CD4-positive, alpha-beta memory T cell (primary cell): Measurements from ENCODE around the gene MED28. TPM values are rescaled to one million over a fixed set of nuclear protein-coding genes. Genes with fewer than 3 reads are reported as not detected.

Source experiments
- CTCF ChIA-PET: fragments of 350-600 bp; sonication (Branson Sonifier 250); formaldehyde crosslinking; loops from one replicate; lab custom pipeline; 2021; ENCODE audit warnings: inconsistent platforms; ENCODE audit not compliant: partially characterized antibody; lab: Charles Lee
- POLR2A ChIA-PET: fragments of 350-600 bp; sonication (Branson Sonifier 250); formaldehyde crosslinking; loops from one replicate; lab custom pipeline; 2021; ENCODE audit not compliant: partially characterized antibody; lab: Charles Lee
- DNase-seq, 5 donors: peaks; one replicate each; pipeline versions ENCODE4 v3.0.0 to v3.0.0-alpha.2; 2020 to 2022; ENCODE audit warnings: mixed read lengths in 1 of 5
- H3K27ac ChIP-seq: one replicate; pipeline ENCODE4 v1.7.0; 2013; ENCODE audit warnings: low read depth, low read length
- H3K27me3 ChIP-seq: 2 replicates; pipeline ENCODE4 v1.7.0; 2013; ENCODE audit warnings: mild to moderate bottlenecking, low read length, moderate library complexity; ENCODE audit not compliant: insufficient read depth
- H3K36me3 ChIP-seq: 2 replicates; pipeline ENCODE4 v1.7.0; 2013; ENCODE audit warnings: mild to moderate bottlenecking, low read length, moderate library complexity; ENCODE audit not compliant: insufficient read depth
- H3K4me1 ChIP-seq: 2 replicates; pipeline ENCODE4 v1.7.0; 2013; ENCODE audit warnings: mild to moderate bottlenecking, low read length, moderate library complexity; ENCODE audit not compliant: insufficient read depth
- H3K4me3 ChIP-seq, 2 donors: one replicate each; pipeline ENCODE4 v1.7.0; 2013; ENCODE audit warnings: low read length in 2 of 2, mild to moderate bottlenecking in 1 of 2
- H3K9me3 ChIP-seq, 2 donors: one replicate each; pipeline ENCODE4 v1.7.0; 2013; ENCODE audit warnings: low read length in 2 of 2, control low read depth in 1 of 2; ENCODE audit not compliant: control insufficient read depth in 1 of 2
- H3K27ac Mint-ChIP-seq, 7 donors: one replicate each; pipeline ENCODE4 v1.8.0; 2020 to 2021; ENCODE audit warnings: mixed read lengths in 7 of 7, mild to moderate bottlenecking in 6 of 7, inconsistent platforms in 3 of 7, moderate library complexity in 3 of 7
- H3K27me3 Mint-ChIP-seq, 2 donors: one replicate each; pipeline ENCODE4 v1.8.0; 2020 to 2021; ENCODE audit warnings: mixed read lengths in 2 of 2
- H3K36me3 Mint-ChIP-seq, 2 donors: one replicate each; pipeline ENCODE4 v1.8.0; 2020 to 2021; ENCODE audit warnings: mixed read lengths in 2 of 2, inconsistent platforms in 1 of 2, mild to moderate bottlenecking in 1 of 2
- H3K4me1 Mint-ChIP-seq, 4 donors: one replicate each; pipeline ENCODE4 v1.8.0; 2020 to 2021; ENCODE audit warnings: mixed read lengths in 4 of 4, mild to moderate bottlenecking in 1 of 4
- H3K4me3 Mint-ChIP-seq, 8 donors: one replicate each; pipeline ENCODE4 v1.8.0; 2020 to 2021; ENCODE audit warnings: mixed read lengths in 8 of 8, mild to moderate bottlenecking in 7 of 8, moderate library complexity in 6 of 8, inconsistent platforms in 3 of 8
- H3K9me3 Mint-ChIP-seq, 8 donors: one replicate each; pipeline ENCODE4 v1.8.0; 2020 to 2021; ENCODE audit warnings: mixed read lengths in 8 of 8, mild to moderate bottlenecking in 5 of 8, inconsistent platforms in 3 of 8, moderate library complexity in 1 of 8
- intact Hi-C: fragments of 100-400 bp; cut with micrococcal nuclease; formaldehyde crosslinking; loops from one replicate; pipeline ENCODE4 v1.15.1; 2023
- polyA plus RNA-seq, 2 donors: library from polyadenylated mRNA; unstranded; fragments of 300-500 nt; fragmentation: Illumina TruSeq; gene quantifications; one replicate each; pipeline ENCODE4 v1.2.3, GENCODE V29; 2021
- total RNA-seq, 2 experiments: library from RNA; stranded (reverse); gene quantifications; one replicate each; pipeline ENCODE4 v1.2.3, GENCODE V29; 2021

MED28 gene
- total and polyA plus RNA-seq, 4 experiments from 2014 or later = 44.2 to 87.0 (median 66.6) TPM

- Histone ChIP-seq H3K27ac (no peak overlapping the region), H3K36me3 (no peaks in the 10 kb centered on the region), H3K4me3 (no peak overlapping the region), H3K27me3 (no peaks in the 10 kb centered on the region), H3K9me3 (no peaks in the 10 kb centered on the region), H3K4me1 (no peaks in the 10 kb centered on the region)
- POLR2A ChIA-PET = no interaction called here
- no peaks in the 10 kb centered on the region for H3K36me3 Mint-ChIP-seq
- H3K9me3 Mint-ChIP-seq = peaks cover under 1 to 23% (median 13%) of the 10 kb centered on the region in 8 donors
- H3K4me3 Mint-ChIP-seq = no peak overlapping the region
- peaks cover 10 to 13% of the 10 kb centered on the region in 2 donors for H3K27me3 Mint-ChIP-seq
- no peak overlapping the region for H3K27ac Mint-ChIP-seq
- H3K4me1 Mint-ChIP-seq = no peaks in the 10 kb centered on the region
- no peak for DNase-seq
- CTCF ChIA-PET = no interaction called here
- intact Hi-C loops = no loop called here
These were observed 53.3 kb downstream of the MED28 start for GRCh38 chr4:17667653-17668201.

GRCh38 chr4:17670423-17670822, 56.0 kb downstream of the MED28 start:
- Histone ChIP-seq H3K27me3 (no peaks in the 10 kb centered on the region), H3K36me3 (no peaks in the 10 kb centered on the region), H3K9me3 (no peaks in the 10 kb centered on the region), H3K4me3 (no peak overlapping the region), H3K4me1 (no peaks in the 10 kb centered on the region), H3K27ac (no peak overlapping the region)
- no peaks in the 10 kb centered on the region for H3K36me3 Mint-ChIP-seq
- no peak overlapping the region for H3K27ac Mint-ChIP-seq
- intact Hi-C loops = no loop called here
- peaks cover 3 to 27% (median 15%) of the 10 kb centered on the region in 8 donors for H3K9me3 Mint-ChIP-seq
- H3K27me3 Mint-ChIP-seq = peaks cover 11 to 14% of the 10 kb centered on the region in 2 donors
- DNase-seq = no peak
- H3K4me1 Mint-ChIP-seq = no peaks in the 10 kb centered on the region
- CTCF ChIA-PET = no interaction called here
- no peak overlapping the region for H3K4me3 Mint-ChIP-seq
- POLR2A ChIA-PET = no interaction called here

- H3K9me3 ChIP-seq = no peaks in the 10 kb centered on the region
- no peaks in the 10 kb centered on the region for H3K36me3 Mint-ChIP-seq
- ChIA-PET POLR2A (no interaction called here), CTCF (no interaction called here)
- intact Hi-C loops = no loop called here
- H3K27ac ChIP-seq = no peak overlapping the region
- no peak overlapping the region for H3K4me3 ChIP-seq
- H3K9me3 Mint-ChIP-seq = no peaks in the 10 kb centered on the region
- no peaks in the 10 kb centered on the region for H3K4me1 ChIP-seq
- no peak overlapping the region for H3K4me3 Mint-ChIP-seq
- peak overlapping the region in 1 of 7 donors; percentile 21 for H3K27ac Mint-ChIP-seq
- no peaks in the 10 kb centered on the region for H3K4me1 Mint-ChIP-seq
- peaks cover 3 to 8% of the 10 kb centered on the region in 2 donors for H3K27me3 Mint-ChIP-seq
- no peaks in the 10 kb centered on the region for H3K36me3 ChIP-seq
- no peaks in the 10 kb centered on the region for H3K27me3 ChIP-seq
- no peak for DNase-seq
These were observed 66.3 kb downstream of the MED28 start for GRCh38 chr4:17680559-17681280.

GRCh38 chr4:17681281-17682221, 67.1 kb downstream of the MED28 start:
- no peaks in the 10 kb centered on the region for H3K36me3 Mint-ChIP-seq
- CTCF ChIA-PET = no interaction called here
- POLR2A ChIA-PET = no interaction called here
- intact Hi-C loops = no loop called here
- no peaks in the 10 kb centered on the region for H3K4me1 Mint-ChIP-seq
- H3K4me1 ChIP-seq = no peaks in the 10 kb centered on the region
- DNase-seq = no peak
- no peak overlapping the region for H3K4me3 Mint-ChIP-seq
- H3K9me3 ChIP-seq = no peaks in the 10 kb centered on the region
- H3K27me3 ChIP-seq = no peaks in the 10 kb centered on the region
- H3K36me3 ChIP-seq = no peaks in the 10 kb centered on the region
- H3K27ac ChIP-seq = no peak overlapping the region
- H3K9me3 Mint-ChIP-seq = no peaks in the 10 kb centered on the region
- H3K4me3 ChIP-seq = no peak overlapping the region
- no peak overlapping the region for H3K27ac Mint-ChIP-seq
- H3K27me3 Mint-ChIP-seq = peaks cover 0 to 4% of the 10 kb centered on the region in 2 donors

GRCh38 chr4:17682222-17682566, 67.8 kb downstream of the MED28 start:
- Mint-ChIP-seq H3K27ac (no peak overlapping the region), H3K4me1 (no peaks in the 10 kb centered on the region), H3K27me3 (peaks cover 0 to 4% of the 10 kb centered on the region in 2 donors), H3K36me3 (no peaks in the 10 kb centered on the region), H3K4me3 (no peak overlapping the region), H3K9me3 (no peaks in the 10 kb centered on the region)
- Histone ChIP-seq H3K27me3 (no peaks in the 10 kb centered on the region), H3K9me3 (no peaks in the 10 kb centered on the region), H3K4me1 (no peaks in the 10 kb centered on the region), H3K27ac (no peak overlapping the region), H3K4me3 (no peak overlapping the region), H3K36me3 (no peaks in the 10 kb centered on the region)
- ChIA-PET CTCF (no interaction called here), POLR2A (no interaction called here)
- DNase-seq = no peak
- intact Hi-C loops = no loop called here

Other genes starting within 250 kb of the MED28 start
- 10 to 100 TPM; 21.8 to 24.4 TPM for gene QDPR, start 102.6 kb upstream of the MED28 start, total RNA-seq
- gene QDPR, start 102.6 kb upstream of the MED28 start, polyA plus RNA-seq = 10 to 100 TPM; 35.5 to 46.0 TPM
- not detected for gene CLRN2, start 99.5 kb upstream of the MED28 start, total RNA-seq
- gene CLRN2, start 99.5 kb upstream of the MED28 start, polyA plus RNA-seq = not detected
- gene LAP3, start 37.4 kb upstream of the MED28 start, total RNA-seq = 10 to 100 TPM; 25.6 to 27.6 TPM
- 10 to 100 TPM; 42.6 to 71.3 TPM for gene LAP3, start 37.4 kb upstream of the MED28 start, polyA plus RNA-seq
- not detected for gene FAM184B, start 167.0 kb downstream of the MED28 start, total RNA-seq
- not detected for gene FAM184B, start 167.0 kb downstream of the MED28 start, polyA plus RNA-seq
- 10 to 100 TPM; 74.7 to 74.9 TPM for gene DCAF16, start 196.1 kb downstream of the MED28 start, total RNA-seq
- 10 to 100 TPM; 13.4 to 20.2 TPM for gene DCAF16, start 196.1 kb downstream of the MED28 start, polyA plus RNA-seq
- under 1 TPM; 0.20 to 0.83 TPM for gene NCAPG, start 196.3 kb downstream of the MED28 start, total RNA-seq
- gene NCAPG, start 196.3 kb downstream of the MED28 start, polyA plus RNA-seq = under 1 TPM in 1 of 2 donors, not detected in 1; 0.37 TPM